ENCODE measurements around the gene MIB1.
A peak's percentile ranks its signal among the peaks of the same experiment; 100 is the strongest.

The MIB1 gene

DNA sequence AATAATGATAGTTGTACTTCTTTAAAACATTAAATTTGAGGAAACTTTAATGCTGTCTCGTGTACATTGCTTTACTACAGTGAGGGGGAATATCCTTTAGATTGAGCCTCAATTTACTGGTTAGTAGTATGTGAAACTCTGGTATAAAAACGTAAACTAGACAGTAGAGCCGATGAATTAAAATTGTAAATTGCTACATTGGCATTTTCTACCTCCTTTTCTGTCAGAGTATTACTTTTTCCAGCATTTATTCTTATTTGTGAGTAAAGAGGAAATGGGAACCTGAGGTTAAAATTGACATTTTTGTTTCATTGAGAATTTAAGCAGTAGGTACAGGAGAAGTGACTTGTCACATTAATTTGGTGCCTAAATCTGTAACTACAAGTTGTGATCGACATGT lies 128.2 kb downstream of the MIB1 start:
- no peak for DNase-seq (ENCODE audit: low read depth in 2 of 3, low spot score in 1 of 3)

DNA sequence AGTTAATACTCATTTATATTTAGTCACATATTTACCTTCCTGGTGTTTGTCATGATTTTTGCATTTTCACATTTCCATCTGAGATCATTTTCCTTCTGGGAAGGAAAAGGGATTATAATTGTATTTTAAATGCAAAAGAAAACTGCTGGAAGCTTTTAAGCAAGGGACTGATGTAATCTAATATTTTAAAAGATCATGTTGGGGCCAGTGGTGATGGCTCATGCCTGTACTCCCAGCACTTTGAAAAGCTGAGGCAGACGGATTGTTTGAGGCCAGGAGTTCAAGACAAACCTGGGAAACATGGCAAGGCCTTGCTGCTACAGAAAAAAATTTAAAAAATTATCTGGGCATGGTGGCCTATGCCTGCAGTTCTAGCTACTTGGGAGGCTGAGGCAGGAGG lies 149.0 kb downstream of the MIB1 start:
- DNase-seq (ENCODE audit: low read depth in 2 of 3, low spot score in 1 of 3): no peak

DNA sequence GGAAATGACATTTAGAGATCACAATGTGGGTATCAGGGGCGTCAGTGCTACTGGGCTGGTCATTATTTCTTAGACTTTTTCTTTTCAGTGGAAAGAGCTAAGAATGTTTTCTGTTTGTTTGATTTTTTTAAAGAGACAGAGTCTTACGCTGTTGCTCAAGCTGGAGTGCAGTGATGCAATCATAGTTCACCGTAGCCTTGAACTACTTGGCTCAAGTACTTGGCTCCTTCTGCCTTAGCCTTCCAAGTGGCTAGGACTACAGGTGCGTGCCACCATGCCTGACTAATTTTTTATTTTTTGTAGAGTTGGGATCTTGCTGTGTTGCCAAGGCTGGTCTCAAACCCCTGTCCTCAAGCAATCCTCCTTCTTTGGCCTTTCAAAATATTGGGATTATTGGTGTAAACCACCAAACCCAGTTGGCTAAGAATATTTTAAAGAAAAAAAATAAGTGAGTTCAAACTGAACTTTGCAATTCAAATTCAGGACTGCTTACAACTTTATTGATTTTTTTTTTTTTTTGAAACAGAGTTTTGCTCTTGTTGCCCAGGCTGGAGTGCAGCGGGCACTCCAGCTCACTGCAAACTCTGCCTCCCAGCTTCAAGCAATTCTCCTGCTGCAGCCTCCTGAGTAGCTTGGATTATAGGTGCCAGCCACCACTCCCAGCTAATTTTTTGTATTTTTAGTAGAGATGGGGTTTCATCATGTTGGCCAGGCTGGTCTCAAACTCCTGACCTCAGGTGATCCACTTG lies 154.2 kb downstream of the MIB1 start:
- DNase-seq (ENCODE audit: low read depth in 2 of 3, low spot score in 1 of 3): no peak

DNA sequence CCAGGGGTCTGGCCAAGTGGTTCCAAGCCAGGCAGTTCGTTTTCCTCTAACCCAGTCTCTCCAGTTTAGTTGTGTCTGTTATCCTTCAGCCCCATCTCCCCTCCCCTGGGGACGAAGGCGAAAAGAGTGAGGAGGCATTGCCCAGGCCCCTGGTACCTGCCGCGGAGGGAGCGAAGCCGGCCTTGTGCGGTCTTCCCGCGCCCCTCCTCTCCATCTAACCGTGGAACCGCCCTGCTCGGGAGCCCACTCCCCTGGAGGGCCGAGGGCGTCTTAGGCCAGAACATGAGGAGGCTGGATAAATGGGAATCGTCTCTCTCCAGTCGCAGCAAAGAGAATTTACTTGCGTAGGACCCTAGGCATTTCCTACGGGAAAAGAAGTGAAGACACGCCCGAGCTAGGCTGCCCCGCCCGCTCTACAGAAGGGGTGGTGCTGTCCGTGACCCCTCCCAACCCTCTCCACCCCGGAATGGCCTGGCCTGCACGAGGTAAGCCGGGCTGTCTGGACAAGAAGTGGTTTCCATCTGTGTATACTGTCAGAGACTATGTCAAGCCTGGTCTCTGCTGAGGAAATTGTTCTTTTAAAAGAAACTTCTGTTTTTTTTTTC lies 156.2 kb downstream of the MIB1 start:
- DNase-seq (ENCODE audit: low read depth in 2 of 3, low spot score in 1 of 3): no peak

DNA sequence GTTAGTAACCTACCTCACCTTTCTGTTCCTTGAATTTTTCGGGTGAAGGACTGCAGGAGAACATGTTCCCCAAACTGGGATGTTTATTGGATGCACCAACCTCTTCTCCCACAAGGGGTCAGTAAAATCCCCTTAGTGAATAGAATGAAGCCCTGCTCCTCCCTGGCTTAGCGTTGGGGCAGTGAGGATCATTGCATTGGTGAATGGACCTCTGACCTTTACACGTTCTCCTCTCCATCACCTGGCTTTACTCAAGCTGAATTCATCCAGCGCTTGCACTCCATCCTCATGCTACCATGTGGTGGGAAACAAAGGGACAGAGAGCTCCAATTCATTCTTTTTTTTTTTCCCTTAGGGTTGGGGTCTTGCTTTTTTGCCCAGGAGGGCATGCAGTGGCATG lies 157.2 kb downstream of the MIB1 start:
- peak in 2 of 3 donors; percentile 8 to 40 for DNase-seq (ENCODE audit: low read depth in 2 of 3, low spot score in 1 of 3)

DNA sequence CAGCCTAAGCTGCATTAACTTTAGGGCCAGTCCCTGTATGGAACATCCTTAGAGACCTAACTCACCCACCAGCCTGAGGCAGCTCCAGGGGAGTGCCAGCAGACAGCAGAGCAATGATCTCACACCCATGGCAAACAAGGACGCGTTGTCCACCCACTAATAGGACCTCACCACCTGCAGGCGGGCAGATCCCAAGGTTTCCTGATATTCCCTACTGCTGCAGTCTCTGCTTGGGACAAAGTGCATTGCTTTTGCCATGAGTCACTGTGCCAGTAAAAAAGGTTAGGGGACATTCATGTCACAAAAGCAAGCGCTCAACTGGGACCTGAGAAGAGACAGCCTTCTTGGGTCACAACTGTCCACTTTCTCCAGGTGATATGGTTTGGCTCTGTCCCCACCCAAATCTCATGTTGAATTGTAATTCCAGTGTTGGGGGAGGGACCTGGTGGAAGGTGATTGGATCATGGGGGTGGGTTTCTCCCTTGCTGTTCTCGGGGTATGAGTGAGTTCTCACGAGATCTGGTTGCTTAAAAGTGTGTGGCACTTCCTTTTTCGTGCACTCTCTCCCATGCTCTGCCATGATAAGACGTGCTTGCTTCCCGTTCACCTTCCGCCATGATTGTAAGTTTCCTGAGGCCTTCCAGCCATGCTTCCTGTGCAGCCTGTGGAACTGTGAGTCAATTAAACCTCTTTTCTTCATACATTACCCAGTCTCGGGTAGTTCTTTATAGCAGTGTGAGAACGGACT lies 160.2 kb downstream of the MIB1 start:
- no peak for DNase-seq (ENCODE audit: low read depth in 2 of 3, low spot score in 1 of 3)

DNA sequence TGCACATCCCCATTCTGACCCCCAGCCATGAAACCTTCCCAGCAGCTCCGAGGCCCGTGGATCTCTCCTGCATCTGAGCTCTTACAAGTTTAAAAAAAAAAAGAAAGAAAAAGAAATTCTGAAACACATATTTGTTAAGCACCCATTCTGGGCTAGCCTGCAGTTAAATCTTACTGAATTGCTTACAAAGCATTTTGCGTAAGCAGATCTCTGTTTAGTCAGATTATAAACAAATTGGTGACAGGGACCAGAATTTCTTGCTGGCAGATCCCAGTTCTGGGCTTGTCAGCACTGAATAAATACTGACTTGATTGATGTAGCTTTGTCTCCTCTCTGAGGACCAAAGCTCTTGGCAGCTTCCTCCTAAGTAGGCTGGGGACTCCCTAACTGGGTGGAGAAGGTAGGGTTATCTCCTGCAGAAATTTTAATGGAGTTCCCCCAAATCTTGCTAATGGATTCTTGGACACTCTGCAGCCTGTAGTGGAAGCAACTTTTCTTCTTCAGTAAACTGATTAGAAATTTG lies 160.9 kb downstream of the MIB1 start:
- DNase-seq (ENCODE audit: low read depth in 2 of 3, low spot score in 1 of 3): no peak

DNA sequence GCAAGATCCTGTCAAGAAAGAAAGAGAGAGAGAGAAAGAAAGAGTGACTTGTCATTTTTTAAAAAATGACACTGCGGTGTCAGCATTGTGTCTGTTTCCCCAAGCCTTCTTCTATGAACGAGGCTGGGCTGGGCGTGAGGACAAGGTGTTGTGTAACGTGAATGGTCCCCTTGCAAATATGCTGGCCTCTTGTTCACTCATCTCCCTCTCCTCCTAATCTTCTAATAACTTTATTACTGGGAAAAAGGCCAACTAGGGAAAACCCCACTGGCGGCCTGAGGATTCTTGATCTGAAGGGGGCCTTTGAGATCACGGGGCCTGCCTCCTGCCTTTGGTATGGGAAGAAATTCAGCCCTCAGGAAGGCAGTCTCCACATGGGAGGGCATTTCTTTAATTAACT lies 163.1 kb downstream of the MIB1 start:
- DNase-seq (ENCODE audit: low read depth in 2 of 3, low spot score in 1 of 3): no peak

DNA sequence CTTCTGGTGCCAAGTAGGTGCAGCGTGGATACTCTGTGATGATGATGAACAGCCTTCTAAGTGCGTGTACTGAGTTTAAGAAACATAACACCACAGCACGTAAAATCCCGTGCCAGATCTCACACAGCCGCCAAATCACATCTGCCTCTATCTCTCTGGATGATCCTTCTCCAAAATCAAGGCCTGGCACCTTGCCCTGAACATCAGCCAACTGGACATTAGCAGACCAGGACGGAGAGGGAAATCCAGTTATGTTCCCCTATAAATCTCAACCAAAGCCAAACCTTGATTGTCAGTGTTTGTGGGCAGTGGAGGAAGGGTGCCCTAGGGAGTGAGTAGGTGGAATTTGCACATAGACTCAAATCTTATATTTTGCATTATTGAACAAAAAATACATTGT lies 164.3 kb downstream of the MIB1 start:
- DNase-seq (ENCODE audit: low read depth in 2 of 3, low spot score in 1 of 3): no peak

DNA sequence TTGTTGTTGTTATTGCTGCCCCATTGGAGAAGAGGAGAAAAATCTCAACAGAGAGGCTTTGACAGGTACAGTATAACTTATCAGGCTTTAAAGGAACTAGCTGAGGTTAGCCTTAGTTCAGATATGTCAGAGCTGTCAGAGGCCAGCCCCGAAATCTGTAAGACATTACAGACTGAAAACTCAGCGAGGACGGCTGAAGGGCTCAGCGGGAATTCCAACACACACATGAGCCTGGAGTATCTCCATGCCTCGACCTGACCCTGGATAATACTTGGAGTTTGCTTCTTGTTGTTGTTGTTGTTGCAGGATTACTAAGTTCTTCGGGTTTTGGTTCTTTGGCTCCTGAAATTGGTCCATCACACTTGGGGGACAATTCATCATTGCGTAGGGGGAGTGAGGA lies 166.9 kb downstream of the MIB1 start:
- DNase-seq (ENCODE audit: low read depth in 2 of 3, low spot score in 1 of 3): no peak

DNA sequence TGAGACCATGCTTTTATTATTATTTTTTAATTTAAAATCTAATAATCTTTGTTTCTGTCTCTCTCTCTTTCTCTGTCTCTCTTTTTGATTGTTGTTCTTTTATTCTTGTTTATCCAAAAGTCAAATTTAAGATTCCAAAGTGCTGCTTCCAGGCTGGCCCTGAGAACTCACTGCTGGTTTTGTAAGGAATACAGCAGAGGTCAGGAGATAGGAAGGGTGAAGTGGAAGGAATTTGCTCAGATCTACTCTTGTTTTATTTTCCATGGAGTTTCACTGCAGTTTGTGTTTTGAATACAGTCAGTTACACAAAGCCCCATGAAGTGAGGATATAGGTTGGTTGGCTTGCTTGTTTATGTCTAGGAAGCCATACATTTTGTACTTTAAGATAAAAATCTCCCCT lies 168.1 kb downstream of the MIB1 start:
- DNase-seq (ENCODE audit: low read depth in 2 of 3, low spot score in 1 of 3): no peak

DNA sequence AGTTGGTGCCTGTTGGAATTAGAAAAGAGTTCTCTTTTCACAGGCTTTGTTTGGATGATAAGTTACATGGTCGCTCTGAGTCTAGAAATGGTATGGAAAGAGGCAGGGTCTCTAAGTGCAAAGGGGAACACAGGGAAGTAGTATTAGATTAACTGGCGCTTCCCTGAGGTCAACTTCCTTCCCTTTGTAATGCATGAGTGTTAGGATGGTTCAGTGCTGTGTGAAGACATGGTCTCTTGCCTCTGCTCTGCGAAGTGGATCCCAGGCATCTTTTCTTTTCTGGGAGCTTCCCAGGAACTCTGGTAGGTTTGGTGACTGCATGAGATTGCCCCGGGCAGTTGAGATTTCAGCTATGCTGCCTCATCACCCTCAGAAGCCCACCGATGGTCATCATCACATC lies 170.3 kb downstream of the MIB1 start:
- DNase-seq (ENCODE audit: low read depth in 2 of 3, low spot score in 1 of 3): no peak

DNA sequence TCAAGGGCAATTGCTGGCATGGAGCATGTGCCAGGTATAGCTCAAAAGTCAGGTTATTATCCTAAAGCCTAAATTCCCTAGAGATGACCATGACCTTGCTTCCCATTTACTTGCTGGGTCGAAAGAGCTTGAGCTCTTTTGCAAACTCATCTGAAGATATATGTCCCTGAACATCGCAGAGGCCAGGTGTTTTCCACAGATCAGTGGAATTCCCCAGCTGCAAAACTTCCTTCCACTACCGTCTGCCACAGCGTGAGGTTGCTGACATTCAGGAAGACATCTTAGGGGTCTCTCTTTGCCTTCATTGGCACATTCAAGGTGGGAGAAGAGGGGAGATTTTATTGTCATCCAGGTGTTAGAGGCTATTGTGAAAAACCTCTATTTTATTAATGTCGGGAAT lies 171.0 kb downstream of the MIB1 start:
- no peak for DNase-seq (ENCODE audit: low read depth in 2 of 3, low spot score in 1 of 3)

DNA sequence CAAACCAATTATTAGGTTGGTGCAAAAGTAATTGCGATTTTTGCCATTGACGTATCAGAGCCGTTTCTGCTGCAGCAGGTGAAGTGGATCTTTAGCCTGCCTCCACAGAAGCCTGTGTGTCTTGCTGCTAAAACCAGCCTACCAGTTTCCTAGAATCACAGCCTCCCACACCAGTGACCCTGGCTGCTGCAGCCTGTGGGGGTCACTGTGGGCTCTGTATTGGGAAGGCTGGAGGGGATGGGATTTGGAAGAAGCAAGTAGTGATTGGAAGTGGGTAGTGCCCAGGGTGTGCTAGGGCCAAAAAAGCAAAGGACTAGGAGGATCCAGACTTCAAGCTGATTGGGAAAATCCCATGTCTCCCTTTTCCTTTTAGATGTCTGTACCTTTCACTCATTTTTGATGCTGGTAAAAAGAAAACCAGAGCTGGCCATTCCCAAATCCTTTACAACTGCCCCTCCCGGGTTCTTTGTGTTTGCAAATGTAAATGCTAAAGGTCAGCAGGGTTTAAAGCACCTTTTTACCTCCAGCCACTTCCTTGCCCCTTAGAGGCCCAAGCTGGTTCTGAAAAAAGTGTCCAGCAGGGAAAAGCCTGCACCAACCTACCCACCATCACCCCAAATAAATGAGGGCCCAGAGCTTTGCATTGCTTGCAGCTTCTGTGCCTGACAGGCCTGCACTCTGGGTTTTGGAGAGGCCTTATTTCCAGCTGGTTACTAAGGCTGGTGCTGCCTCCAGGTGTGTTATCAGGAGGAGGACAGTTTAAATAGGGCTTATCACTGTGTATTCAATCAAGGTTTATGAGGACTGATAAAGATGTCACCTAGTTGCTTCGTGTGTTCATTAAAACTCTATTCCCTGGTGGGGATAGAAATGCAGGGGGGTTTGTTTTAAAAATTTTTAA lies 172.0 kb downstream of the MIB1 start:
- no peak for DNase-seq (ENCODE audit: low read depth in 2 of 3, low spot score in 1 of 3)

DNA sequence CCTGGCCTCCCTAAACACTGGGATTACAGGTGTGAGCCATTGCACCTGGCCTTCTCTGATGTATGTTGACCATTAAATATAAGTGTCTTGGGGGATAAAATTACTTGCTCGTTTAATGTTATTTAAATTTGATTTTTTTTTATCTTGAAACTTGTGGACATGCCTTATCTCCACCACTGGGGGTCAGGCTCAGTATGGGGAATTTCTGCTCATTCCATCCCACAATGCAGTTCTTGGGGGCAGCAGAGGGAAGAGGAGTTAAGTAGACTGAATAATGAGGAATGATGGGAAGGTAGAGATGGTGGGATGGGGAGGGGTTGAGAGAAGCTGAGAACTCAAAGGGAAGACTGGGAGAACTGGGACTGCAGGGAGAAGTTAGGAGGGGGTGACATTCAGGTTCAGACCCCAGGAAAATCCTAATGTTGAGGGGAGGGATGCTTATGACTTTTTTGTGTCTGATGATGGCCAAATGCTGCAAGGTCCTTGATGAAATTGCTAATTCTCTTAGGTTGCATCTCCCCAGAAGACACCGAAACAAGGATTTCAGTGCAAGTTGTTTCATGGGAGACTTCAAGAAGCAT lies 174.2 kb downstream of the MIB1 start:
- no peak for DNase-seq (ENCODE audit: low read depth in 2 of 3, low spot score in 1 of 3)

DNA sequence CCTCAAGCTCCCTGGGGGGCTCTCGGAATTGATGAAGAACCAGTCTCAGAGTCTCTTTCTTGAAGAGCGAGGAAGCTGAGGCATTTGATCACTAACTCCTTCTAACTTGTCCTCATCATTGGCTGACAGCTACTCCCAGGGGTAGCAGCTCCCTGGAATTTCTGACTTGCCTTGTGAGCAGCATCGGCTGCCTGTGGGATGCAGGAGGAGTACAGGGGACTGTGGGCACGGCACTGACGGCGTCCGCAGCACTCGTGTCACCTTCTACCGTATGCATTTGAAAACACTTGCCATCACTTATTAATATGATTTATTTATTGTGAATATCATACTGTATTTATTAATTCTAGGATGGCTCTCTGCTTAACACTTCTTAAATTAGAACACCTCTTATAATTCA lies 175.0 kb downstream of the MIB1 start:
- no peak for DNase-seq (ENCODE audit: low read depth in 2 of 3, low spot score in 1 of 3)

DNA sequence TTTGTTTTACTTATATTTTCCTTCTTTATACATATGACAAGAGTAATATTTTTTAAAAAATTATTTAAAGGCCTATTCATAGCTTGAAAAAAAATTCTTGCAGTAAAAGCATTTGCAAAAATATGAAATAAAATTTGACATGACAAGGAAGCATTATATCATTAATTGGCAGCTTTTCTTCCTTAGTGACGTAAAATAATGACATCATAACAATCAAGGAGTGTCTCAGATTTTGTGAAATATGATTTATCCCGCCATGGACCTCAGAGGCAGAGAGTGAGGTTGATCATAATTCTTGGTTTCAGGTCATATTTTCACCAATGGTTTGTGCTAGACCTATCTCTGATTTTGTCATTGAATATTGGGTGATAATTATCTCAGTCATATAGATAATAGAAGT lies 176.0 kb downstream of the MIB1 start:
- DNase-seq (ENCODE audit: low read depth in 2 of 3, low spot score in 1 of 3): no peak

DNA sequence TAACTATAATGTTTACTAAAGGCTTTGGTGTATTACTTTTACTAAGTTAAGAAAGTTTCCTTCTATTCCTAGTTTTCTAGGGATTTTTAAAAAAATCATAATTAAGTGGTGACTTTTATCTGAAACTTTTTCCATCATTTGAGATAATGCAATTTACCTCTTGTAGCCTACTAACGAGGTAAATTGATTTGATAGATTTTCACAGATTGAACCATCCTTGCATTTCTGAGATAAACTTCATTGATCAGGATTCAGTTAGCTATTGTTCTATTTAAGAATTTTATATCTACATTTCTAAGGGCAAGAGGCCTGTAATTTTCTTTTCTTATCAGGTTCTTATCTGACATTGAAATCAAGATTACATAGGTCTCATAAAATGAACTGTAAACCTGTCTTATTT lies 178.1 kb downstream of the MIB1 start:
- no peak for DNase-seq (ENCODE audit: low read depth in 2 of 3, low spot score in 1 of 3)

All from stimulated activated CD4-positive, alpha-beta T cell treated with anti-CD3 and anti-CD28 coated beads, Interleukin-12 subunit alpha, Interleukin-12 subunit beta, amount 100 ng/mL, for 48 hours (primary cell).